AG04450 (cell line): ENCODE measurements around the gene SKI. TPM values are rescaled to one million over a fixed set of nuclear protein-coding genes. Genes with fewer than 3 reads are reported as not detected.

ENCODE experiments used
- CTCF ChIA-PET: fragments of 300-600, 350-600 bp; formaldehyde crosslinking; extraction: SDS; loops from one replicate; lab custom pipeline; 2022; ENCODE audit warnings: antibody characterized with exemption, inconsistent platforms; lab: Charles Lee
- POLR2A ChIA-PET: fragments of 350-600 bp; formaldehyde crosslinking; extraction: SDS; loops from one replicate; lab custom pipeline; 2021; ENCODE audit warnings: antibody characterized with exemption, inconsistent platforms; lab: Yijun Ruan, JAX
- DNase-seq: peaks from one replicate; pipeline ENCODE4 v3.0.0-alpha.2; 2011; ENCODE audit warnings: low read depth, low spot score
- H3K27ac ChIP-seq: one replicate; pipeline ENCODE4 v1.5.1; 2012; ENCODE audit warnings: low read depth, low read length, control low read depth
- H3K27me3 ChIP-seq: one replicate; pipeline ENCODE4 v1.6.0; 2012; ENCODE audit warnings: low read length; ENCODE audit not compliant: control insufficient read depth, insufficient read depth
- H3K4me3 ChIP-seq: 2 replicates; pipeline ENCODE4 v1.5.1; 2011; ENCODE audit warnings: mild to moderate bottlenecking, low read depth, low read length, control low read depth
- H3K9me3 ChIP-seq: 2 replicates; pipeline ENCODE4 v1.5.1; 2012; ENCODE audit warnings: low read length; ENCODE audit not compliant: control insufficient read depth, insufficient read depth
- CTCF ChIP-seq: IDR thresholded peaks from 2 replicates; pipeline ENCODE4 v1.5.1; 2011; ENCODE audit warnings: low read depth, low read length, control low read depth, inconsistent platforms
- polyA plus RNA-seq: library from polyadenylated mRNA; depleted of rRNA; stranded (reverse); fragments of >200 nt; gene quantifications from 2 replicates; pipeline ENCODE4 v1.2.3, GENCODE V29; 2011

Gene SKI
- polyA plus RNA-seq, 1 experiment = 6.7 TPM

GRCh38 chr1:2238361-2239012, 10.4 kb downstream of the SKI start:
- POLR2A ChIA-PET = interaction anchor here (1.3 kb wide), 1 partner anchor 11 kb away, joined by 4 read pairs; no protein-coding TSS in a partner anchor
- DNase-seq = no peak
- Histone ChIP-seq H3K9me3 (no peaks in the 10 kb centered on the region; the same call in 1 of the 2 replicates), H3K27me3 (no peaks in the 10 kb centered on the region), H3K4me3 (no peak overlapping the region), H3K27ac (no peak overlapping the region)
- CTCF ChIA-PET = interaction anchor here (1.0 to 1.8 kb wide), 3 partner anchors 44 to 144 kb away, joined by 4 read pairs; partner anchors contain the start of gene FAAP20
- no peak for TF ChIP-seq CTCF

- CTCF ChIA-PET = interaction anchor here (1.0 to 1.8 kb wide), 3 partner anchors 44 to 143 kb away, joined by 4 read pairs; partner anchors contain the start of gene FAAP20
- Histone ChIP-seq H3K27me3 (no peaks in the 10 kb centered on the region), H3K9me3 (no peaks in the 10 kb centered on the region; the same call in 1 of the 2 replicates), H3K27ac (no peak overlapping the region), H3K4me3 (no peak overlapping the region)
- TF ChIP-seq CTCF = no peak
- POLR2A ChIA-PET = interaction anchor here (1.3 kb wide), 1 partner anchor 11 kb away, joined by 4 read pairs; no protein-coding TSS in a partner anchor
- DNase-seq = no peak
Observed at GRCh38 chr1:2239013-2239370, 10.9 kb downstream of the SKI start.

- CTCF ChIA-PET = interaction anchor here (1.0 to 1.8 kb wide), 3 partner anchors 45 to 143 kb away, joined by 4 read pairs; partner anchors contain the start of gene FAAP20
- Histone ChIP-seq H3K4me3 (no peak overlapping the region), H3K27ac (no peak overlapping the region), H3K9me3 (no peaks in the 10 kb centered on the region; the same call in 1 of the 2 replicates), H3K27me3 (no peaks in the 10 kb centered on the region)
- DNase-seq = no peak
- TF ChIP-seq CTCF = no peak
- POLR2A ChIA-PET = interaction anchor here (1.3 kb wide), 1 partner anchor 12 kb away, joined by 4 read pairs; no protein-coding TSS in a partner anchor
Observed at GRCh38 chr1:2239384-2239985, 11.4 kb downstream of the SKI start.

- no peak overlapping the region for H3K4me3 ChIP-seq
- H3K27ac ChIP-seq = peak overlapping the region; percentile 47
- ChIA-PET CTCF (interaction anchor here (1.6 kb wide), 1 partner anchor 142 kb away, joined by 4 read pairs; no protein-coding TSS in a partner anchor), POLR2A (interaction anchor here (0.8 to 1.5 kb wide), 3 partner anchors 9 to 70 kb away, joined by 3 to 7 read pairs (median 3); no protein-coding TSS in a partner anchor)
- TF ChIP-seq CTCF = no peak
- DNase-seq = no peak
- H3K9me3 ChIP-seq = no peaks in the 10 kb centered on the region; the same call in 1 of the 2 replicates
- H3K27me3 ChIP-seq = no peaks in the 10 kb centered on the region
Observed at GRCh38 chr1:2240270-2241156, 12.4 kb downstream of the SKI start.
